Measurements from ENCODE around the gene ECHS1. TPM values are rescaled to one million over a fixed set of nuclear protein-coding genes. Genes with fewer than 3 reads are reported as not detected.

ECHS1 gene
- polyA plus RNA-seq, 1 donor from 2014 or later = 122 TPM

- Histone ChIP-seq H4K20me1 (ENCODE audit: insufficient read depth) (no peaks in the 10 kb centered on the region), H3F3A (ENCODE audit: insufficient read depth, low read length, poor library complexity, severe bottlenecking) (no peaks in the 10 kb centered on the region), H3K36me3 (ENCODE audit: insufficient read depth, low read length) (no peaks in the 10 kb centered on the region)
These were observed 7.6 kb downstream of the ECHS1 start for GRCh38 chr10:133365461-133366129.

GRCh38 chr10:133364645-133365431 is 8.3 kb downstream of the ECHS1 start:
- Histone ChIP-seq H4K20me1 (ENCODE audit: insufficient read depth) (no peaks in the 10 kb centered on the region), H3K27me3 (ENCODE audit: insufficient read depth, low read depth, low read length) (no peaks in the 10 kb centered on the region), H3K27ac (ENCODE audit: low read length) (no peak overlapping the region), H3K9ac (ENCODE audit: low read length) (no peak overlapping the region), H3K9me2 (ENCODE audit: insufficient read depth, low read length) (no peaks in the 10 kb centered on the region), H2AFZ (ENCODE audit: low read depth, low read length) (no peak overlapping the region), H3K79me2 (replicated peaks; ENCODE audit: insufficient read depth, low read length) (no peaks in the 10 kb centered on the region), H3K4me3 (ENCODE audit: low read length) (no peak overlapping the region), H3K9me3 (ENCODE audit: low read length) (peaks cover 2% of the 10 kb centered on the region), H3F3A (ENCODE audit: insufficient read depth, low read length, poor library complexity, severe bottlenecking) (no peaks in the 10 kb centered on the region), H3K4me2 (ENCODE audit: low read length) (no peak overlapping the region), H3K36me3 (ENCODE audit: insufficient read depth, low read length) (no peaks in the 10 kb centered on the region)
- TF ChIP-seq TAF1 (IDR thresholded peaks at IDR 0.05; ENCODE audit: low read depth) (no peak), EZH2 (IDR thresholded peaks at IDR 0.05; ENCODE audit: borderline replicate concordance, insufficient read depth, low read length, poor library complexity, severe bottlenecking) (no peak), RAD21 (conservative IDR thresholded peaks at IDR 0.05) (no peak), POLR2AphosphoS5 (IDR thresholded peaks at IDR 0.05) (no peak), MXI1 (conservative IDR thresholded peaks at IDR 0.05; ENCODE audit: poor library complexity, severe bottlenecking) (no peak), SMC3 (conservative IDR thresholded peaks at IDR 0.05; ENCODE audit: poor library complexity) (no peak), CTCF (IDR thresholded peaks at IDR 0.05; ENCODE audit: poor library complexity, severe bottlenecking) (no peak), REST (IDR thresholded peaks at IDR 0.05; ENCODE audit: borderline replicate concordance) (no peak), EP300 (conservative IDR thresholded peaks at IDR 0.05; ENCODE audit: poor library complexity, severe bottlenecking) (no peak)

More at GRCh38 chr10:133365461-133366129, 7.6 kb downstream of the ECHS1 start:
- H3K4me2 ChIP-seq (ENCODE audit: low read length) = no peak overlapping the region
- no peak overlapping the region for H2AFZ ChIP-seq (ENCODE audit: low read depth, low read length)
- TF ChIP-seq REST (IDR thresholded peaks at IDR 0.05; ENCODE audit: borderline replicate concordance) (no peak), TAF1 (IDR thresholded peaks at IDR 0.05; ENCODE audit: low read depth) (no peak)
- H3K27me3 ChIP-seq (ENCODE audit: insufficient read depth, low read depth, low read length) = no peaks in the 10 kb centered on the region
- H3K4me3 ChIP-seq (ENCODE audit: low read length) = no peak overlapping the region
- H3K9me2 ChIP-seq (ENCODE audit: insufficient read depth, low read length) = no peaks in the 10 kb centered on the region
- H3K27ac ChIP-seq (ENCODE audit: low read length) = no peak overlapping the region
- no peak overlapping the region for H3K9ac ChIP-seq (ENCODE audit: low read length)
- H3K9me3 ChIP-seq (ENCODE audit: low read length) = peaks cover 2% of the 10 kb centered on the region
- no peaks in the 10 kb centered on the region for H3K79me2 ChIP-seq (replicated peaks; ENCODE audit: insufficient read depth, low read length)

All from neural cell (in vitro differentiated cells).